Measurements from ENCODE around the gene AAK1. TPM values are rescaled to one million over a fixed set of nuclear protein-coding genes. Genes with fewer than 3 reads are reported as not detected.

Gene AAK1
- total RNA-seq, 2 donors from 2014 or later, result 44.6 to 60.0 TPM

GRCh38 chr2:69641887-69642708, 1.4 kb downstream of the AAK1 start:
- WGBS, 2 donors, result 12 to 19% methylated on average over 12 of the region's 12 CpGs
- ATAC-seq (no peak), DNase-seq (no peak)
- no peaks in the 10 kb centered on the region for H3K27me3 ChIP-seq
- H3K4me3 ChIP-seq, result peak overlapping the region; percentile 74 to 84
- intact Hi-C loops (cut with DNase I), result loop anchor here (5.0 kb wide), 1 partner anchor 70 kb away; no protein-coding TSS in a partner anchor
- no peak for TF ChIP-seq POLR2A (IDR thresholded peaks at IDR 0.05)
- TF ChIP-seq CTCF (IDR thresholded peaks at IDR 0.05), result no peak
- H3K4me1 ChIP-seq, result peaks cover 42% of the 10 kb centered on the region
- H3K36me3 ChIP-seq (replicated peaks in 1 of 2; ENCODE audit: insufficient read depth in 1 of 2, low read depth in 2 of 2), result no peaks in the 10 kb centered on the region
- H3K27ac ChIP-seq, result peak overlapping the region in 3 of 4 donors; percentile 91 to 98 (median 98)
- no peaks in the 10 kb centered on the region for H3K9me3 ChIP-seq

- intact Hi-C loops (cut with DNase I), result loop anchor here (5.0 kb wide), 1 partner anchor 71 kb away; no protein-coding TSS in a partner anchor
- Histone ChIP-seq H3K4me1 (peaks cover 42% of the 10 kb centered on the region), H3K27me3 (no peaks in the 10 kb centered on the region), H3K36me3 (replicated peaks in 1 of 2; ENCODE audit: insufficient read depth in 1 of 2, low read depth in 2 of 2) (no peaks in the 10 kb centered on the region), H3K9me3 (no peaks in the 10 kb centered on the region), H3K27ac (peak overlapping the region in 2 of 4 donors; percentile 91 to 98), H3K4me3 (no peak overlapping the region)
- TF ChIP-seq POLR2A (IDR thresholded peaks at IDR 0.05) (no peak), CTCF (IDR thresholded peaks at IDR 0.05) (no peak)
- no peak for DNase-seq
- WGBS, 2 donors, result 57 to 75% methylated on average over 3 of the region's 3 CpGs
- no peak for ATAC-seq
Measured at GRCh38 chr2:69641471-69641870, 2.1 kb downstream of the AAK1 start.

GRCh38 chr2:69639266-69639665, 4.3 kb downstream of the AAK1 start:
- 89 to 100% methylated on average over 2 of the region's 2 CpGs for WGBS, 2 donors
- H3K9me3 ChIP-seq, result no peaks in the 10 kb centered on the region
- ATAC-seq (no peak), DNase-seq (no peak)
- no peak overlapping the region for H3K27ac ChIP-seq
- no peaks in the 10 kb centered on the region for H3K27me3 ChIP-seq
- intact Hi-C loops (cut with DNase I), result no loop called here
- no peak overlapping the region for H3K4me3 ChIP-seq
- peaks cover 27% of the 10 kb centered on the region for H3K4me1 ChIP-seq
- TF ChIP-seq POLR2A (IDR thresholded peaks at IDR 0.05) (no peak), CTCF (IDR thresholded peaks at IDR 0.05) (no peak)
- no peaks in the 10 kb centered on the region for H3K36me3 ChIP-seq (replicated peaks in 1 of 2; ENCODE audit: insufficient read depth in 1 of 2, low read depth in 2 of 2)

- no peak for DNase-seq
- no peak overlapping the region for H3K27ac ChIP-seq
- no peaks in the 10 kb centered on the region for H3K36me3 ChIP-seq (replicated peaks in 1 of 2; ENCODE audit: insufficient read depth in 1 of 2, low read depth in 2 of 2)
- TF ChIP-seq POLR2A (IDR thresholded peaks at IDR 0.05) (no peak), CTCF (IDR thresholded peaks at IDR 0.05) (no peak)
- no peaks in the 10 kb centered on the region for H3K27me3 ChIP-seq
- no peak for ATAC-seq
- no peaks in the 10 kb centered on the region for H3K9me3 ChIP-seq
- H3K4me1 ChIP-seq, result peaks cover 27% of the 10 kb centered on the region
- intact Hi-C loops (cut with DNase I), result no loop called here
- 86 to 90% methylated on average over 3 of the region's 3 CpGs for WGBS, 2 donors
- H3K4me3 ChIP-seq, result no peak overlapping the region
Measured at GRCh38 chr2:69638630-69639029, 4.9 kb downstream of the AAK1 start.

GRCh38 chr2:69637923-69638322, 5.6 kb downstream of the AAK1 start:
- Histone ChIP-seq H3K27me3 (no peaks in the 10 kb centered on the region), H3K36me3 (replicated peaks in 1 of 2; ENCODE audit: insufficient read depth in 1 of 2, low read depth in 2 of 2) (no peaks in the 10 kb centered on the region), H3K9me3 (no peaks in the 10 kb centered on the region), H3K4me1 (peaks cover 27% of the 10 kb centered on the region), H3K4me3 (no peak overlapping the region), H3K27ac (no peak overlapping the region)
- ATAC-seq (no peak), DNase-seq (no peak)
- no peak for TF ChIP-seq POLR2A (IDR thresholded peaks at IDR 0.05)
- TF ChIP-seq CTCF (IDR thresholded peaks at IDR 0.05), result no peak
- 81 to 89% methylated on average over 3 of the region's 3 CpGs for WGBS, 2 donors
- intact Hi-C loops (cut with DNase I), result no loop called here

Measured in body of pancreas (tissue), 4 donors.